Osteoblast (primary cell): Measurements from ENCODE around the gene DNAJC11. TPM values are rescaled to one million over a fixed set of nuclear protein-coding genes. Genes with fewer than 3 reads are reported as not detected.

Source experiments
- DNase-seq: peaks from one replicate; pipeline ENCODE4 v3.0.0; 2011; ENCODE audit warnings: low spot score, mixed read lengths; ENCODE audit not compliant: insufficient read length; ENCODE audit errors: missing footprints
- H2AFZ ChIP-seq: 2 replicates; pipeline ENCODE4 v1.6.0; 2011; ENCODE audit warnings: mild to moderate bottlenecking, low read length
- H3K27ac ChIP-seq: 2 replicates; pipeline ENCODE4 v1.5.1; 2011; ENCODE audit warnings: mild to moderate bottlenecking, low read depth, low read length, moderate library complexity
- H3K27me3 ChIP-seq: 2 replicates; pipeline ENCODE4 v1.6.0; 2012; ENCODE audit warnings: mild to moderate bottlenecking, control low read depth, inconsistent platforms, low read length, moderate library complexity; ENCODE audit not compliant: insufficient read depth
- H3K36me3 ChIP-seq: 2 replicates; pipeline ENCODE4 v1.5.1; 2011; ENCODE audit warnings: mild to moderate bottlenecking, low read length, control low read depth, moderate library complexity; ENCODE audit not compliant: insufficient read depth
- H3K4me1 ChIP-seq: 2 replicates; pipeline ENCODE4 v1.5.1; 2011; ENCODE audit warnings: mild to moderate bottlenecking, low read length, control low read depth, moderate library complexity; ENCODE audit not compliant: insufficient read depth
- H3K4me2 ChIP-seq: 2 replicates; pipeline ENCODE4 v1.6.0; 2011; ENCODE audit warnings: mild to moderate bottlenecking, low read length; ENCODE audit not compliant: insufficient read depth
- H3K4me3 ChIP-seq: fragments of 200-600 bp; sonication (generic); 3 replicates; pipeline ENCODE4 v1.5.1; 2012; ENCODE audit warnings: mild to moderate bottlenecking, low read length, inconsistent platforms; ENCODE audit not compliant: insufficient read depth
- H3K79me2 ChIP-seq: 2 replicates; pipeline ENCODE4 v1.6.0; 2012; ENCODE audit warnings: mild to moderate bottlenecking, low read length, control low read depth, inconsistent platforms; ENCODE audit not compliant: insufficient read depth
- H3K9me3 ChIP-seq: 2 replicates; pipeline ENCODE4 v1.5.1; 2011; ENCODE audit warnings: low read depth, low read length, control low read depth
- H4K20me1 ChIP-seq: 2 replicates; pipeline ENCODE4 v1.6.0; 2012; ENCODE audit warnings: mild to moderate bottlenecking, low read length, control low read depth; ENCODE audit not compliant: insufficient read depth
- CTCF ChIP-seq: IDR thresholded peaks from 2 replicates; pipeline ENCODE4 v1.5.1; 2011; ENCODE audit warnings: mild to moderate bottlenecking, low read depth, low read length, moderate library complexity; ENCODE audit errors: extremely low read depth
- total RNA-seq: library from RNA; depleted of rRNA; stranded (reverse); fragments of >200 nt; gene quantifications from 2 replicates; pipeline ENCODE4 v1.2.3, GENCODE V29; 2012

DNAJC11 gene
- total RNA-seq, 1 donor: 26.8 TPM

GRCh38 chr1:6587261-6588005, 114.2 kb downstream of the DNAJC11 start:
- DNase-seq: peak; percentile 90
- H2AFZ ChIP-seq: no peak overlapping the region
- peaks cover 41% of the 10 kb centered on the region for H3K36me3 ChIP-seq
- H3K4me3 ChIP-seq: no peak overlapping the region
- TF ChIP-seq CTCF: no peak
- peaks cover 36% of the 10 kb centered on the region for H4K20me1 ChIP-seq
- no peaks in the 10 kb centered on the region for H3K4me1 ChIP-seq
- H3K79me2 ChIP-seq: peaks cover 29% of the 10 kb centered on the region
- H3K27ac ChIP-seq: no peak overlapping the region
- H3K4me2 ChIP-seq: no peak overlapping the region
- H3K9me3 ChIP-seq: no peaks in the 10 kb centered on the region
- no peaks in the 10 kb centered on the region for H3K27me3 ChIP-seq

DNA sequence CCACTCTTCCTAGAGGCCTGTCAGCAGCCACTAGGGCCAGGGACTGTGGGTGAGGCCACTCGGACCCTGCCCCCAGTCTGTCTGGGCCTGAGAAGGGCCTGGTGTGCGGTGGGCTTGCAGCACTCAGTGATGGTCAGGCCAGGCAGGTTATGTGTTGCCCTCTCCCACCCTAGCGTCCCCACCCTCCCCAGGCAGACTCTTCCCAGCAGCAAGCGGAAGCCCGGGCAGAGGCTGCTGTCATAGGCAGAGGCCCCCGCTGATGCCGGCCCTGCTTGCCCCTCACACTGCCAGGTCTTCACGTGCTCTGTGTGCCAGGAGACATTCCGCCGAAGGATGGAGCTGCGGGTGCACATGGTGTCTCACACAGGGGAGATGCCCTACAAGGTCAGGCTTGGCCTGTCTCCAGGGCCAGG, 115.2 kb downstream of the DNAJC11 start:
- no peak overlapping the region for H3K27ac ChIP-seq
- H3K79me2 ChIP-seq: peaks cover 28% of the 10 kb centered on the region
- H3K4me1 ChIP-seq: no peaks in the 10 kb centered on the region
- H2AFZ ChIP-seq: no peak overlapping the region
- no peak overlapping the region for H3K4me2 ChIP-seq
- H3K36me3 ChIP-seq: peaks cover 34% of the 10 kb centered on the region
- peak; percentile 59 for DNase-seq
- no peak for TF ChIP-seq CTCF
- H3K9me3 ChIP-seq: no peaks in the 10 kb centered on the region
- peaks cover 33% of the 10 kb centered on the region for H4K20me1 ChIP-seq
- H3K27me3 ChIP-seq: no peaks in the 10 kb centered on the region
- no peak overlapping the region for H3K4me3 ChIP-seq

DNA sequence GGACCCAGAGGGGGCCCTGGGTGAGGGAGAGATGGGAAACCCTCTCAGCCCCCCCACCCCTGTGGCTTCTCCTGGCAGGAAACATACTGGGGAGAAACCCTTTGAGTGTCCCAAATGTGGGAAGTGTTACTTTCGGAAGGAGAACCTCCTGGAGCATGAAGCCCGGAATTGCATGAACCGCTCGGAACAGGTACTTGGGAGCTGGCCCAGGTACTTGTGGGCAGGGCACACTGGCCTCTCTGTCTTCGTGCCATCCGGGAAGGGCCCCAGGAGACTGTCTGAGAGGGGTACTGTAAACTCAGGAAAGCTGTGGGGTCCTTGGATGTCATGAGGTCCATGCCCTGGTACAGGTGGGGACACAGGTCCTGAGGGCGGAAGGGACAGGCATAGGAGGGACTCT, 115.8 kb downstream of the DNAJC11 start:
- H4K20me1 ChIP-seq: peaks cover 31% of the 10 kb centered on the region
- H3K27me3 ChIP-seq: no peaks in the 10 kb centered on the region
- peaks cover 3% of the 10 kb centered on the region for H3K4me1 ChIP-seq
- no peak overlapping the region for H3K4me2 ChIP-seq
- peaks cover 28% of the 10 kb centered on the region for H3K79me2 ChIP-seq
- H3K4me3 ChIP-seq: no peak overlapping the region
- TF ChIP-seq CTCF: no peak
- H3K36me3 ChIP-seq: peaks cover 31% of the 10 kb centered on the region
- H3K9me3 ChIP-seq: no peaks in the 10 kb centered on the region
- H2AFZ ChIP-seq: no peak overlapping the region
- peak; percentile 18 for DNase-seq
- H3K27ac ChIP-seq: no peak overlapping the region

DNA sequence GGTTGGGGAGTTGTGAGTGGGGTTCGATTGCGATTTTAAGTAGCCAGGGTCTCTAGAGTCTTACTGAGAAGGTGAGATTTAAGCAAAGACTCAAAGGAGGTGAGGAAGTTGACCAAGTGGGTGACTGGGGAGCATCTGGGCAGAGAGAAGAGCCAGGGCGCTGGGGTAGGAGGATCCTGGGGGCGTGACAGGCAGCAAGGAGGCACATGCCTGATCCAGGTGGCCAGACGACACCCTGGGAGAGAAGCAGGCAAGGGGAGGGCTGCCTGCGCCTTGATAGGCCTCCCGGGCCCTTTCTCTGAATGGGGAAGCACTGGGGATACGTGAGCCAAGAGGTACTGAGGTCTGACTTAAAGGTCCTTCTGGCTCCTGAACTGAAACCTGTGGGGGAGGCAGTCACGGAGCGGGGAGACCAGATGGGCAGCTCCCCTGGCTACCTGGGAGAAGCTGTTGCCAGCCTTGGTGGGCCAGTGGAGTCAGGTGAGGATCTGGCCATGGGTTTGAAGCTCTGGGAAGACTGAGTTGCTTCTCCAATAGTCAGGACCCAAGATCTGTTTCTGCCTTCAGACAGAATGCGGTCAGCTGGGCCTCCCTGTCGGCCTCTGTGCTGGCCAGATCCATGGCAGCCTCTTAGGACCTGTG, 116.4 kb downstream of the DNAJC11 start:
- Histone ChIP-seq H3K36me3 (peaks cover 25% of the 10 kb centered on the region), H3K4me2 (no peak overlapping the region), H3K79me2 (peaks cover 30% of the 10 kb centered on the region), H4K20me1 (peaks cover 27% of the 10 kb centered on the region), H2AFZ (no peak overlapping the region), H3K4me3 (no peak overlapping the region), H3K9me3 (no peaks in the 10 kb centered on the region), H3K27ac (no peak overlapping the region), H3K27me3 (no peaks in the 10 kb centered on the region), H3K4me1 (peaks cover 10% of the 10 kb centered on the region)
- peak; percentile 71 for DNase-seq
- no peak for TF ChIP-seq CTCF
